ENCODE measurements around the gene HEATR5A. TPM values are rescaled to one million over a fixed set of nuclear protein-coding genes. Genes with fewer than 3 reads are reported as not detected.
"Not testable (repeated sequence)": the region's sequence is repeated elsewhere in the genome, so short reads cannot be mapped to it uniquely, and the experiment has no call there.

The HEATR5A gene
- total RNA-seq: 44.9 and 59.8 TPM in 2 replicates
- polyA plus RNA-seq: 28.1 and 45.4 TPM in 2 replicates
- 19.0 and 22.8 TPM in 2 replicates for polyA plus RNA-seq (2012)
- 23.5 and 24.9 TPM in 2 replicates for polyA minus RNA-seq (ENCODE audit: low replicate concordance)

- peak within 1 kb of the TSS; percentile 96 for H2AFZ ChIP-seq (ENCODE audit: low read length)
- H3K4me2 ChIP-seq (ENCODE audit: extremely low read depth, insufficient read depth, low read length): peak within 1 kb of the TSS; percentile 97
- peak within 1 kb of the TSS; percentile 88 for H3K27ac ChIP-seq (ENCODE audit: insufficient read depth, low read length)
- no peaks in the 10 kb centered on the region for H3K36me3 ChIP-seq (ENCODE audit: control insufficient read depth, insufficient read depth, low read length)
- H3K4me1 ChIP-seq (ENCODE audit: control insufficient read depth, extremely low read depth, insufficient read depth, low read length): no peaks in the 10 kb centered on the region
- peak; percentile 95 to 96 for DNase-seq (ENCODE audit: low read depth in 2 of 2)
- no peaks in the 10 kb centered on the region for H3K9me3 ChIP-seq (ENCODE audit: control insufficient read depth, insufficient read depth, low read depth, low read length)
- no peaks in the 10 kb centered on the region for H4K20me1 ChIP-seq (ENCODE audit: control insufficient read depth, extremely low read depth, insufficient read depth, low read length)
- peak within 1 kb of the TSS; percentile 77 to 100 (median 90) for H3K4me3 ChIP-seq (replicated peaks in 1 of 4; ENCODE audit: control extremely low read depth in 1 of 4, insufficient read depth in 1 of 4, low read depth in 3 of 4, low read length in 4 of 4)
- TF ChIP-seq, protein P1, sequence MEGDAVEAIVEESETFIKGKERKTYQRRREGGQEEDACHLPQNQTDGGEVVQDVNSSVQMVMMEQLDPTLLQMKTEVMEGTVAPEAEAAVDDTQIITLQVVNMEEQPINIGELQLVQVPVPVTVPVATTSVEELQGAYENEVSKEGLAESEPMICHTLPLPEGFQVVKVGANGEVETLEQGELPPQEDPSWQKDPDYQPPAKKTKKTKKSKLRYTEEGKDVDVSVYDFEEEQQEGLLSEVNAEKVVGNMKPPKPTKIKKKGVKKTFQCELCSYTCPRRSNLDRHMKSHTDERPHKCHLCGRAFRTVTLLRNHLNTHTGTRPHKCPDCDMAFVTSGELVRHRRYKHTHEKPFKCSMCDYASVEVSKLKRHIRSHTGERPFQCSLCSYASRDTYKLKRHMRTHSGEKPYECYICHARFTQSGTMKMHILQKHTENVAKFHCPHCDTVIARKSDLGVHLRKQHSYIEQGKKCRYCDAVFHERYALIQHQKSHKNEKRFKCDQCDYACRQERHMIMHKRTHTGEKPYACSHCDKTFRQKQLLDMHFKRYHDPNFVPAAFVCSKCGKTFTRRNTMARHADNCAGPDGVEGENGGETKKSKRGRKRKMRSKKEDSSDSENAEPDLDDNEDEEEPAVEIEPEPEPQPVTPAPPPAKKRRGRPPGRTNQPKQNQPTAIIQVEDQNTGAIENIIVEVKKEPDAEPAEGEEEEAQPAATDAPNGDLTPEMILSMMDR (conservative IDR thresholded peaks at IDR 0.05 in 1 of 2, IDR thresholded peaks at IDR 0.05 in 1 of 2; ENCODE audit: low read depth in 1 of 2, low read length in 2 of 2): peak in 1 of 2 donors; percentile 20
- TF ChIP-seq EZH2 (IDR thresholded peaks at IDR 0.05; ENCODE audit: low read length, missing control alignments): no peak
- H3K27me3 ChIP-seq (ENCODE audit: control insufficient read depth, insufficient read depth, low read length): no peaks in the 10 kb centered on the region
- H3K9ac ChIP-seq (ENCODE audit: insufficient read depth, low read length): peak within 1 kb of the TSS; percentile 89
- peaks cover 35% of the 10 kb centered on the region for H3K79me2 ChIP-seq (ENCODE audit: control insufficient read depth, insufficient read depth, low read length)
Measured at GRCh38 chr14:31420319-31421111, at the start of gene HEATR5A. TSS of gene HEATR5A (minus strand) at chr14:31420550. CDS start at chr14:31402975, 17,575 bp downstream.

DNA sequence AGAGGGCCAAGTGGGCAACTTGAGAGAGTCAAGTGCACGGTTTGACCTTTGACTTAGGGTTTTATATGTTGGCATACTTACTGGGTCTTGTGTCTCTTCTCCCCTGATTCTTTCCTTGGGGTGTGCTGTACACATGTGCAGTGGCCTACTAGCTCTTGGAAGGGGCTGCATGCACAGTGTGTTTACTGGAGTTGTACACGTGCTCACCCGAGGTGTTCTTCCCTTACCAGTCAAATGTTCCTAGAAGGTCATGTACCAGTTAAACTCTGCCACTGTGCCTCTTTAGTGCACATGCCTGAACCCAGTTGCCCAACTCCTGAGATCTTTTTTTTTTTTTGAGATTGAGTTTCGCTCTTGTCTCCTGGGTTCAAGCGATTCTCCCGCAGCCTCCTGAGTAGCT is 46.2 kb upstream of the HEATR5A start:
- no peak overlapping the region for H2AFZ ChIP-seq (ENCODE audit: low read length)
- no peak for DNase-seq (ENCODE audit: low read depth in 2 of 2)
- no peaks in the 10 kb centered on the region for H3K9me3 ChIP-seq (ENCODE audit: control insufficient read depth, insufficient read depth, low read depth, low read length)
- no peaks in the 10 kb centered on the region for H3K79me2 ChIP-seq (ENCODE audit: control insufficient read depth, insufficient read depth, low read length)
- no peak for TF ChIP-seq EZH2 (IDR thresholded peaks at IDR 0.05; ENCODE audit: low read length, missing control alignments)
- TF ChIP-seq, protein P1 (conservative IDR thresholded peaks at IDR 0.05 in 1 of 2, IDR thresholded peaks at IDR 0.05 in 1 of 2; ENCODE audit: low read depth in 1 of 2, low read length in 2 of 2): no peak
- no peak overlapping the region for H3K27ac ChIP-seq (ENCODE audit: insufficient read depth, low read length)
- no peaks in the 10 kb centered on the region for H3K4me1 ChIP-seq (ENCODE audit: control insufficient read depth, extremely low read depth, insufficient read depth, low read length)
- no peak overlapping the region for H3K4me3 ChIP-seq (replicated peaks in 1 of 4; ENCODE audit: control extremely low read depth in 1 of 4, insufficient read depth in 1 of 4, low read depth in 3 of 4, low read length in 4 of 4)
- no peak overlapping the region for H3K9ac ChIP-seq (ENCODE audit: insufficient read depth, low read length)
- no peak overlapping the region for H3K4me2 ChIP-seq (ENCODE audit: extremely low read depth, insufficient read depth, low read length)
- no peaks in the 10 kb centered on the region for H3K36me3 ChIP-seq (ENCODE audit: control insufficient read depth, insufficient read depth, low read length)
- no peaks in the 10 kb centered on the region for H4K20me1 ChIP-seq (ENCODE audit: control insufficient read depth, extremely low read depth, insufficient read depth, low read length)
- H3K27me3 ChIP-seq (ENCODE audit: control insufficient read depth, insufficient read depth, low read length): no peaks in the 10 kb centered on the region

GRCh38 chr14:31465111-31465510 is 44.8 kb upstream of the HEATR5A start:
- no peak overlapping the region for H2AFZ ChIP-seq (ENCODE audit: low read length)
- H3K4me1 ChIP-seq (ENCODE audit: control insufficient read depth, extremely low read depth, insufficient read depth, low read length): no peaks in the 10 kb centered on the region
- no peaks in the 10 kb centered on the region for H4K20me1 ChIP-seq (ENCODE audit: control insufficient read depth, extremely low read depth, insufficient read depth, low read length)
- H3K27ac ChIP-seq (ENCODE audit: insufficient read depth, low read length): no peak overlapping the region
- H3K79me2 ChIP-seq (ENCODE audit: control insufficient read depth, insufficient read depth, low read length): no peaks in the 10 kb centered on the region
- TF ChIP-seq, protein P1 (conservative IDR thresholded peaks at IDR 0.05 in 1 of 2, IDR thresholded peaks at IDR 0.05 in 1 of 2; ENCODE audit: low read depth in 1 of 2, low read length in 2 of 2): no peak
- TF ChIP-seq EZH2 (IDR thresholded peaks at IDR 0.05; ENCODE audit: low read length, missing control alignments): no peak
- H3K4me3 ChIP-seq (replicated peaks in 1 of 4; ENCODE audit: control extremely low read depth in 1 of 4, insufficient read depth in 1 of 4, low read depth in 3 of 4, low read length in 4 of 4): no peak overlapping the region
- peak; percentile 36 to 64 for DNase-seq (ENCODE audit: low read depth in 2 of 2)
- H3K27me3 ChIP-seq (ENCODE audit: control insufficient read depth, insufficient read depth, low read length): no peaks in the 10 kb centered on the region
- no peak overlapping the region for H3K9ac ChIP-seq (ENCODE audit: insufficient read depth, low read length)
- no peak overlapping the region for H3K4me2 ChIP-seq (ENCODE audit: extremely low read depth, insufficient read depth, low read length)
- no peaks in the 10 kb centered on the region for H3K9me3 ChIP-seq (ENCODE audit: control insufficient read depth, insufficient read depth, low read depth, low read length)
- no peaks in the 10 kb centered on the region for H3K36me3 ChIP-seq (ENCODE audit: control insufficient read depth, insufficient read depth, low read length)

GRCh38 chr14:31462450-31462849 is 42.1 kb upstream of the HEATR5A start:
- not testable (repeated sequence) for H3K79me2 ChIP-seq (ENCODE audit: control insufficient read depth, insufficient read depth, low read length); H3K27me3 ChIP-seq (ENCODE audit: control insufficient read depth, insufficient read depth, low read length); H2AFZ ChIP-seq (ENCODE audit: low read length); DNase-seq (ENCODE audit: low read depth in 2 of 2); H3K9ac ChIP-seq (ENCODE audit: insufficient read depth, low read length); H4K20me1 ChIP-seq (ENCODE audit: control insufficient read depth, extremely low read depth, insufficient read depth, low read length); H3K4me2 ChIP-seq (ENCODE audit: extremely low read depth, insufficient read depth, low read length); H3K36me3 ChIP-seq (ENCODE audit: control insufficient read depth, insufficient read depth, low read length); H3K27ac ChIP-seq (ENCODE audit: insufficient read depth, low read length); H3K4me1 ChIP-seq (ENCODE audit: control insufficient read depth, extremely low read depth, insufficient read depth, low read length); H3K4me3 ChIP-seq (replicated peaks in 1 of 4; ENCODE audit: control extremely low read depth in 1 of 4, insufficient read depth in 1 of 4, low read depth in 3 of 4, low read length in 4 of 4); H3K9me3 ChIP-seq (ENCODE audit: control insufficient read depth, insufficient read depth, low read depth, low read length)

All from fibroblast of lung (primary cell).